Stomach (tissue), 4 donors: ENCODE measurements around the gene KCNJ15.

ENCODE experiments used
- POLR2A ChIP-seq, 4 donors: fragments of 450-650 bp; IDR thresholded peaks; one replicate each; pipeline ENCODE4 v1.6.1; 2016; ENCODE audit warnings: antibody characterized with exemption in 4 of 4, control low read depth in 2 of 4, mild to moderate bottlenecking in 1 of 4, moderate library complexity in 1 of 4
- POLR2AphosphoS5 ChIP-seq, 3 donors: sonication (generic); formaldehyde crosslinking; IDR thresholded peaks; one replicate each; pipeline ENCODE4 v1.6.1; 2016; ENCODE audit warnings: antibody characterized with exemption in 3 of 3
- TF ChIP-seq, protein P1 (sequence below), 7 experiments: fragments of 450-650 bp in 4 of 7; fragments of 200-600 bp in 3 of 7; sonication (generic) in 3 of 7; IDR thresholded peaks; one replicate each; pipeline ENCODE4 v1.5.1; 2016 to 2019; ENCODE audit warnings: antibody characterized with exemption in 7 of 7, control low read depth in 2 of 7, mild to moderate bottlenecking in 1 of 7

DNA sequence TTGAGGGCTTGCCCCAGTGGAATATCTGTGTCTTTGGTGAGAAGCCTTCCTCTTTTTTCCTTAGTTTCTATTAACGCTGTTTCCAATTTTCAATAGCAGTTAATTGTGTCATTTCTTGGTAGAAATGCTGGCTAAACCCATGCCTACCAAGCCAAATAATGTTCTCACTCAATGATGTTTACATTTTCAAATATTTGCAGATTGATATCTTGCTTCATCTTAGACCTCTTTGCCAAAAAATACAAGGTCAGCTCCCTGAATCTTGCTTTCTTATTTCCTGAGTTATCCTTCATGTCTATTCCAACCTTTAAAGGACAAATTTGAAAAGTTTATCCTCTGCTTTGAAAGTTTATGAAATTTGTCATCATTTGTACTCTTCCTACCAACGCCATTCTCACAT is 5.1 kb downstream of the KCNJ15 start:
- TF ChIP-seq POLR2A (IDR thresholded peaks at IDR 0.05): no peak
- TF ChIP-seq, protein P1, sequence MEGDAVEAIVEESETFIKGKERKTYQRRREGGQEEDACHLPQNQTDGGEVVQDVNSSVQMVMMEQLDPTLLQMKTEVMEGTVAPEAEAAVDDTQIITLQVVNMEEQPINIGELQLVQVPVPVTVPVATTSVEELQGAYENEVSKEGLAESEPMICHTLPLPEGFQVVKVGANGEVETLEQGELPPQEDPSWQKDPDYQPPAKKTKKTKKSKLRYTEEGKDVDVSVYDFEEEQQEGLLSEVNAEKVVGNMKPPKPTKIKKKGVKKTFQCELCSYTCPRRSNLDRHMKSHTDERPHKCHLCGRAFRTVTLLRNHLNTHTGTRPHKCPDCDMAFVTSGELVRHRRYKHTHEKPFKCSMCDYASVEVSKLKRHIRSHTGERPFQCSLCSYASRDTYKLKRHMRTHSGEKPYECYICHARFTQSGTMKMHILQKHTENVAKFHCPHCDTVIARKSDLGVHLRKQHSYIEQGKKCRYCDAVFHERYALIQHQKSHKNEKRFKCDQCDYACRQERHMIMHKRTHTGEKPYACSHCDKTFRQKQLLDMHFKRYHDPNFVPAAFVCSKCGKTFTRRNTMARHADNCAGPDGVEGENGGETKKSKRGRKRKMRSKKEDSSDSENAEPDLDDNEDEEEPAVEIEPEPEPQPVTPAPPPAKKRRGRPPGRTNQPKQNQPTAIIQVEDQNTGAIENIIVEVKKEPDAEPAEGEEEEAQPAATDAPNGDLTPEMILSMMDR (IDR thresholded peaks at IDR 0.05): no peak
- TF ChIP-seq POLR2AphosphoS5 (IDR thresholded peaks at IDR 0.05): no peak
